ENCODE measurements around the gene PLIN5. TPM values are rescaled to one million over a fixed set of nuclear protein-coding genes. Genes with fewer than 3 reads are reported as not detected.

PLIN5 gene
- total RNA-seq, 3 donors from 2014 or later, result 10.4 to 26.2 (median 15.4) TPM

GRCh38 chr19:4501691-4502090, 33.3 kb downstream of the PLIN5 start:
- Histone ChIP-seq H3K9me3 (no peaks in the 10 kb centered on the region), H3K4me3 (no peak overlapping the region), H3K36me3 (no peaks in the 10 kb centered on the region), H3K27me3 (no peaks in the 10 kb centered on the region), H3K4me1 (no peaks in the 10 kb centered on the region), H3K27ac (peak overlapping the region in 1 of 2 donors; percentile 43)
- DNase-seq (ENCODE audit: low spot score in 2 of 2), result no peak
- intact Hi-C loops (cut with DNase I; ENCODE audit: low total_unique reads), result no loop called here
- TF ChIP-seq POLR2AphosphoS5 (IDR thresholded peaks at IDR 0.05) (no peak), CTCF (IDR thresholded peaks at IDR 0.05) (no peak), POLR2A (IDR thresholded peaks at IDR 0.05) (no peak)

- Histone ChIP-seq H3K27me3 (no peaks in the 10 kb centered on the region), H3K4me1 (no peaks in the 10 kb centered on the region), H3K27ac (no peak overlapping the region), H3K9me3 (no peaks in the 10 kb centered on the region), H3K4me3 (no peak overlapping the region), H3K36me3 (no peaks in the 10 kb centered on the region)
- intact Hi-C loops (cut with DNase I; ENCODE audit: low total_unique reads), result no loop called here
- no peak for DNase-seq (ENCODE audit: low spot score in 2 of 2)
- TF ChIP-seq POLR2A (IDR thresholded peaks at IDR 0.05), result no peak
Measured at GRCh38 chr19:4500841-4501591, 34.0 kb downstream of the PLIN5 start.

- DNase-seq (ENCODE audit: low spot score in 2 of 2), result no peak
- Histone ChIP-seq H3K4me3 (no peak overlapping the region), H3K9me3 (no peaks in the 10 kb centered on the region), H3K27me3 (no peaks in the 10 kb centered on the region), H3K36me3 (no peaks in the 10 kb centered on the region), H3K4me1 (no peaks in the 10 kb centered on the region), H3K27ac (no peak overlapping the region)
- TF ChIP-seq POLR2AphosphoS5 (IDR thresholded peaks at IDR 0.05) (no peak), CTCF (IDR thresholded peaks at IDR 0.05) (no peak), POLR2A (IDR thresholded peaks at IDR 0.05) (no peak)
- intact Hi-C loops (cut with DNase I; ENCODE audit: low total_unique reads), result no loop called here
Measured at GRCh38 chr19:4499855-4500254, 35.2 kb downstream of the PLIN5 start.

GRCh38 chr19:4499318-4499717, 35.7 kb downstream of the PLIN5 start:
- Histone ChIP-seq H3K27ac (no peak overlapping the region), H3K36me3 (no peaks in the 10 kb centered on the region), H3K4me3 (no peak overlapping the region), H3K27me3 (no peaks in the 10 kb centered on the region), H3K9me3 (no peaks in the 10 kb centered on the region), H3K4me1 (no peaks in the 10 kb centered on the region)
- intact Hi-C loops (cut with DNase I; ENCODE audit: low total_unique reads), result no loop called here
- TF ChIP-seq POLR2AphosphoS5 (IDR thresholded peaks at IDR 0.05) (no peak), CTCF (IDR thresholded peaks at IDR 0.05) (no peak), POLR2A (IDR thresholded peaks at IDR 0.05) (no peak)
- no peak for DNase-seq (ENCODE audit: low spot score in 2 of 2)

GRCh38 chr19:4498694-4499093, 36.3 kb downstream of the PLIN5 start:
- Histone ChIP-seq H3K27me3 (no peaks in the 10 kb centered on the region), H3K9me3 (no peaks in the 10 kb centered on the region), H3K4me3 (no peak overlapping the region), H3K27ac (no peak overlapping the region), H3K36me3 (no peaks in the 10 kb centered on the region), H3K4me1 (no peaks in the 10 kb centered on the region)
- no peak for TF ChIP-seq CTCF (IDR thresholded peaks at IDR 0.05)
- TF ChIP-seq POLR2A (IDR thresholded peaks at IDR 0.05), result no peak
- TF ChIP-seq POLR2AphosphoS5 (IDR thresholded peaks at IDR 0.05), result no peak
- intact Hi-C loops (cut with DNase I; ENCODE audit: low total_unique reads), result no loop called here
- DNase-seq (ENCODE audit: low spot score in 2 of 2), result no peak

Data from breast epithelium (tissue), 4 donors.